ENCODE results near the gene RPS21.

- TF ChIP-seq YY1 (IDR thresholded peaks at IDR 0.05; ENCODE audit: insufficient read depth, insufficient read length), result no peak
- no peak for TF ChIP-seq ZNF274 (IDR thresholded peaks at IDR 0.05; ENCODE audit: low read depth, low read length)
Measured at GRCh38 chr20:62364911-62365736, 21.8 kb upstream of the RPS21 start.

All from NT2/D1 (cell line).